PFSK-1 (cell line): ENCODE data around the gene ADAMTS7.

Experiments used
- SIN3A ChIP-seq: IDR thresholded peaks from 2 replicates; pipeline ENCODE4 v1.6.1; 2012; ENCODE audit warnings: mild to moderate bottlenecking, low read length, moderate library complexity, borderline replicate concordance; ENCODE audit not compliant: insufficient read depth
- TAF1 ChIP-seq: IDR thresholded peaks from 2 replicates; pipeline ENCODE4 v1.6.1; 2012; ENCODE audit warnings: low read length, control low read depth, borderline replicate concordance; ENCODE audit not compliant: insufficient read depth

- no peak for TF ChIP-seq SIN3A
- no peak for TF ChIP-seq TAF1
These were observed 95.3 kb downstream of the ADAMTS7 start for GRCh38 chr15:78715930-78716329.
